Calu3 (cell line): ENCODE results near the gene PRG2. TPM values are rescaled to one million over a fixed set of nuclear protein-coding genes. Genes with fewer than 3 reads are reported as not detected.

Source experiments
- BruUV-seq: library from RNA; stranded (reverse); fragments of 400-500 nt; replicated peaks from 2 replicates; lab custom pipeline; 2021; lab: Mats Ljungman, UMichigan
- CTCF ChIA-PET: fragments of 300-600 bp; sonication (Branson Sonifier 250); formaldehyde crosslinking; loops from one replicate; lab custom pipeline; 2022; ENCODE audit warnings: antibody characterized with exemption; lab: Charles Lee
- DNase-seq: peaks from one replicate; pipeline ENCODE4 v3.0.0; 2022
- H3K27ac Mint-ChIP-seq: one replicate; pipeline ENCODE4 v1.8.0; 2022; ENCODE audit warnings: mixed read lengths; ENCODE audit not compliant: unreplicated experiment
- H3K27me3 Mint-ChIP-seq: one replicate; pipeline ENCODE4 v1.8.0; 2022; ENCODE audit warnings: mixed read lengths; ENCODE audit not compliant: unreplicated experiment
- H3K36me3 Mint-ChIP-seq: one replicate; pipeline ENCODE4 v1.8.0; 2022; ENCODE audit warnings: mild to moderate bottlenecking, moderate library complexity, mixed read lengths; ENCODE audit not compliant: insufficient read depth, unreplicated experiment
- H3K4me1 Mint-ChIP-seq: one replicate; pipeline ENCODE4 v1.8.0; 2022; ENCODE audit warnings: mild to moderate bottlenecking, low read depth, mixed read lengths; ENCODE audit not compliant: unreplicated experiment
- H3K4me3 Mint-ChIP-seq: one replicate; pipeline ENCODE4 v1.8.0; 2022; ENCODE audit warnings: mild to moderate bottlenecking, low read depth, moderate library complexity, mixed read lengths; ENCODE audit not compliant: unreplicated experiment
- H3K9me3 Mint-ChIP-seq: one replicate; pipeline ENCODE4 v1.8.0; 2022; ENCODE audit warnings: low read depth, mixed read lengths; ENCODE audit not compliant: unreplicated experiment
- CTCF ChIP-seq: fragments of 200-600 bp; IDR thresholded peaks from one replicate; pipeline ENCODE4 v1.8.0; 2022; ENCODE audit warnings: antibody characterized with exemption; ENCODE audit not compliant: unreplicated experiment
- intact Hi-C: fragments of 100-400 bp; cut with micrococcal nuclease; formaldehyde crosslinking; loops from one replicate; pipeline ENCODE4 v1.10.0; 2022; ENCODE audit not compliant: unreplicated experiment
- total RNA-seq: library from RNA; stranded (reverse); gene quantifications from 2 replicates; pipeline ENCODE4 v1.2.3, GENCODE V29; 2022

Gene PRG2
- total RNA-seq, 1 experiment from 2014 or later: not detected

- no peaks in the 10 kb centered on the region for H3K27me3 Mint-ChIP-seq
- H3K36me3 Mint-ChIP-seq: peaks cover 56% of the 10 kb centered on the region
- no TSS peak for BruUV-seq
- CTCF ChIA-PET: interaction anchor here (1.0 kb wide), 1 partner anchor 104 kb away, joined by 3 read pairs; no protein-coding TSS in a partner anchor
- peaks cover 29% of the 10 kb centered on the region for H3K4me1 Mint-ChIP-seq
- TF ChIP-seq CTCF: no peak
- no peaks in the 10 kb centered on the region for H3K9me3 Mint-ChIP-seq
- intact Hi-C loops: loop anchor here (2.0 kb wide), 1 partner anchor 17 kb away; the partner anchor contains the start of gene SLC43A3
- no peak overlapping the region for H3K4me3 Mint-ChIP-seq
- no peak for DNase-seq
- no peak overlapping the region for H3K27ac Mint-ChIP-seq
Observed at GRCh38 chr11:57410287-57410686, 19.8 kb upstream of the PRG2 start.

DNA sequence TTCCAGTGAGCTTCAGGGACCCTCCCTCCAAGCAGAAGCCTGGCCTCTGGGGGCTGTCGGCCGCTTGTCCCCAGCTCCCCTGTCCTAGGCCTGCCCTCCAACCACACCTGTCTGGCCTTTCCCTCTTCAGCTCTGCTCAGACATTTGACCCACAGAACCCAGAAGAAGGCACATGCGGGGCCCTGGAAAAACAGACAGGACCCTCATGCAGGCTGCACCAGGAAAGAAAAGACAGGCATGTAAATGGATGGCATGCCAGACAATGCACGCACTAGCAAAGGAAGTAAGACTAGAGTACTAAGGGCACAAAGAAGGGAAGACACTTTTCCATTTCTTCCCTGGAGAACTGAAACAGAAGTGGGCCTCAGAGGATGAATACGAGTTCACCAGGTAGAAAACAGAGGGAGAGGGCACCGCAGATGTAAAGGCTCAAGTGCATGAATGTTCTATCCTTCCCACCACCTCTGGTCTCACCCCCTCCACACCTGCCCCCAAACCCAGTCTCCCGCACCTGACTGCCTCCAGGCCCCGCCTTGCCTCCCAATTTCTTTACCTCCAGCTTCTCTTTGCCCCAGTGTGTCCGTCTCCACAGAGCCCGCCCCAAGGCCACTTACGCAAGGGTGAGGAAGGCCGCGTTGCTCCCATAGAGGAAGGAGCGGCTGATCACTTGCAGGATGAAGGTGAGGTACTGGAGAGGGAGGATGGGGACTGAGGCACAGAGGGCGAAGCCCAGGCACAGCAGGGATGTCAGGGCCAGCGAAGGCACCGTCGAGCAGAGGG, 19.1 kb upstream of the PRG2 start:
- TF ChIP-seq CTCF: no peak
- intact Hi-C loops: loop anchor here (2.0 kb wide), 1 partner anchor 17 kb away; the partner anchor contains the start of gene SLC43A3
- Mint-ChIP-seq H3K4me3 (no peak overlapping the region), H3K27ac (no peak overlapping the region), H3K9me3 (no peaks in the 10 kb centered on the region), H3K27me3 (no peaks in the 10 kb centered on the region), H3K36me3 (peaks cover 50% of the 10 kb centered on the region), H3K4me1 (peaks cover 29% of the 10 kb centered on the region)
- no TSS peak for BruUV-seq
- DNase-seq: no peak
- CTCF ChIA-PET: interaction anchor here (1.0 kb wide), 1 partner anchor 105 kb away, joined by 3 read pairs; no protein-coding TSS in a partner anchor

DNA sequence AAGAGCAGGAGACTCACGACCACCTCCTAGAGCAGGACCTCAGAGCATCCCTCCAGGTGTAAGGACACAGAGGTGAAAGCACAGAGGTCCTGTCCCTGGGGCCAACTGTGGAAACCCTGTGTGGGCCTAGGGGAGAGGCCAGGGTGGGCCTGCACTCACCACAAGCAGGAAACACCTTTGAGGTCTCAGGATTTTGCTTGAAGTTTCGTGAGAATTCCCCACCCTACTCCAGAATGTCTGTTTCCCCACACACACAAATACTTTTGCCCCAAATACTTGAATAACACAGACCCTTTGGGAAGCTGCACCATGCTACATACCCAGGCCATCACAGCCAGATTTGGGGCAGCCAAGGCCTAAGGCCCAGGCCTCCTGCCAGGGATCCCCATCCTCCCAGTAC, 18.3 kb upstream of the PRG2 start:
- H3K27ac Mint-ChIP-seq: no peak overlapping the region
- no peak for DNase-seq
- no TSS peak for BruUV-seq
- H3K9me3 Mint-ChIP-seq: no peaks in the 10 kb centered on the region
- CTCF ChIA-PET: no interaction called here
- no peaks in the 10 kb centered on the region for H3K27me3 Mint-ChIP-seq
- intact Hi-C loops: no loop called here
- peaks cover 42% of the 10 kb centered on the region for H3K36me3 Mint-ChIP-seq
- H3K4me1 Mint-ChIP-seq: peaks cover 25% of the 10 kb centered on the region
- H3K4me3 Mint-ChIP-seq: no peak overlapping the region
- no peak for TF ChIP-seq CTCF

GRCh38 chr11:57407941-57408475, 17.6 kb upstream of the PRG2 start:
- BruUV-seq: no TSS peak
- Mint-ChIP-seq H3K9me3 (no peaks in the 10 kb centered on the region), H3K4me3 (no peak overlapping the region), H3K27ac (no peak overlapping the region), H3K36me3 (peaks cover 36% of the 10 kb centered on the region), H3K4me1 (peaks cover 20% of the 10 kb centered on the region), H3K27me3 (no peaks in the 10 kb centered on the region)
- TF ChIP-seq CTCF: no peak
- intact Hi-C loops: no loop called here
- DNase-seq: no peak
- CTCF ChIA-PET: no interaction called here
